Mesenteric fat pad (tissue), 1 donor: ENCODE measurements around the gene A1BG. TPM values are rescaled to one million over a fixed set of nuclear protein-coding genes. Genes with fewer than 3 reads are reported as not detected.
"Not testable (repeated sequence)": the region's sequence is repeated elsewhere in the genome, so short reads cannot be mapped to it uniquely, and the experiment has no call there.

Source experiments
- DNase-seq: peaks from one replicate; pipeline ENCODE4 v3.0.0-alpha.2; 2020; ENCODE audit warnings: low spot score
- total RNA-seq: library from RNA; stranded (reverse); fragmentation: NEBNext Ultra II Directional; extraction: Animal tissue kit (Norgen Biotek cat#: 25700); gene quantifications from one replicate; pipeline ENCODE4 v1.2.1, GENCODE V29; 2021
- donor health status: DM: yes; HTN: yes; CAD: no.

The A1BG gene
- total RNA-seq, 1 donor from 2014 or later, result 8.4 TPM

DNA sequence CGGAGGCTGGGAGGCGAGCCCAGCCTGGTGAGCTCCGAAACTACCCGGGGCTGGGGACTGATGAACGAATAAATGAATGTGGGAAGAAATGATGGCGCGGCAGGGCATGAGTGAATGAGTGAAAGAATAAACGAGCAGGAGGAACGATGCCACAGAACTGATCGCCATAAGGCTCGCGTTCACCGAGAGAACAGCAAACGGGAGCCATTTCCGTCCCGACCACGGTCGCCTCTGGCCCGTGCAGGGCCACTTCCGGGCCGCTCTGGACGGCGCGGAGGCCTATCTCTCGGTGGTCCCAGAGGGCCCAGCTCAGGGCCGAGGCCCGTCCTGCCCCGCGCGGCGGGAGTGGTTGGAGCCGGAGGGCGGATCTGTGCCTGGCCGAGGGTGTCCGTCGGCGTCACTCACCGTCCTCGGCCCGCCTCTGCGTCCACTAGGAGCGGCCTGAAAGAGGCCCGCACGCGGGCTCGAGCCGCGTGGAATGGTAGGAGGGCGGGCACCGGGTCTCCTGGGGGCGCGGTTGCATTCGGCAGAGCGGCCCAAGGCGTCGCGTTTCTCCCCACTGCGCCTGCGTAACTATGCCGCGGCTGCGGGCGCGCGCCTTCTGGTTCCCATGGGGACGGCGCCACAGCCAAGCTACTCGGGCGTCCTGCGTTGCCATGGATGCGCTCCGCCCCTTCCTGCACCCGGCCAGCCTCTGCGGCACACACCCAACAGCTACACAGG, 9.1 kb upstream of the A1BG start, which contains the start of gene ZNF497:
TSS of gene ZNF497 (minus strand) at position 480 of the 723 bp plus-strand sequence. CDS start 5,116 bp downstream, outside the sequence.
- peak; percentile 99 for DNase-seq

DNA sequence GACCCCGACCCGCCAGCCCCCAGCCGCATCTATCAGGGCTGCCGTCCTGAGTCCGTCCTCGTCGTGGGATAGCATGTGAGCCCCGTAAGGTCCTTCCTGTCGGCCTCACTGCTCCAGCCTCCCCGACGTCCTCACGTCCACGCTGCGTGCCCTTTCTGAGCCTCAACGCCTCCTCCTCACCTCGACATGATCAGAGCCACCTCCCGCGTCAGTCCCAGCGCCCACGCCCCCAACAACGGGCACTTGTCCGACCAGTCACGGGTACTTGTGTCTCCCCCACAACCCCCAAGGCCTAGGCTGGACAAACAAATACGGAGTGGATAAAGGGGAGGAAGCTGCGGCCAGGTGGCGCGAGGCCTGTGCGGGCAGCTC, 8.6 kb upstream of the A1BG start:
- peak; percentile 89 for DNase-seq

DNA sequence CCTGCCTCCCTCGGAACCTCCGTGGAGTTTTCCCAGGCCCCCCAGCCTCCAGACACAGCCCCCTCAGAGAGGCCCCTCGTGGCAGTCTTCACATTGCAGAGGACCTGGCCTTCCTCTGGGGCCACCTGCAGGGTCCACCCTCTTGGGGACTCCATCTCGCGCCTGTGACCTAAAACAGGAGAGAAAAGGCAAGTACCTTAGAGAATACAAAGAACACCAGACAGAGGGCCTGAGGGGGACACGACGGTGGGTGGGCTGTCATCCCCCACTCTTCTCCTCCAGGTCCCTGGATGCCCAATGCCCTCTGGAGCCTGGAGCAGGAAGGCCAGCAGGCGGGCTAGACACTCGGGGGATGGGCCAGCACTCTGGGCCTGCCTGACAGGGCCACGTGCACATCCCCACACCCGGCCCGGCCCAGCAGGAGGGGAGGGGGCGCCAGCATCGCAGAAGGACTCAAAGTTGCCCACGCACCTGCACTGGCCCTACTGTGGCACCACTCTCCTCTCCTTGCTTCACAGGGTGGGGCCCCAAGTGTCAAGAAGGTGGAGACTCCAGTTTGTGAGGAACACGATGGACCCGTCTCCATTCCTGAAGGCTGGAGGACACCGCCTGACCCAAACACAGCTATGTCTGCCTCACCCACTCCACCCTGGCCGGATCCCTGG, 4.3 kb upstream of the A1BG start:
- no peak for DNase-seq

DNA sequence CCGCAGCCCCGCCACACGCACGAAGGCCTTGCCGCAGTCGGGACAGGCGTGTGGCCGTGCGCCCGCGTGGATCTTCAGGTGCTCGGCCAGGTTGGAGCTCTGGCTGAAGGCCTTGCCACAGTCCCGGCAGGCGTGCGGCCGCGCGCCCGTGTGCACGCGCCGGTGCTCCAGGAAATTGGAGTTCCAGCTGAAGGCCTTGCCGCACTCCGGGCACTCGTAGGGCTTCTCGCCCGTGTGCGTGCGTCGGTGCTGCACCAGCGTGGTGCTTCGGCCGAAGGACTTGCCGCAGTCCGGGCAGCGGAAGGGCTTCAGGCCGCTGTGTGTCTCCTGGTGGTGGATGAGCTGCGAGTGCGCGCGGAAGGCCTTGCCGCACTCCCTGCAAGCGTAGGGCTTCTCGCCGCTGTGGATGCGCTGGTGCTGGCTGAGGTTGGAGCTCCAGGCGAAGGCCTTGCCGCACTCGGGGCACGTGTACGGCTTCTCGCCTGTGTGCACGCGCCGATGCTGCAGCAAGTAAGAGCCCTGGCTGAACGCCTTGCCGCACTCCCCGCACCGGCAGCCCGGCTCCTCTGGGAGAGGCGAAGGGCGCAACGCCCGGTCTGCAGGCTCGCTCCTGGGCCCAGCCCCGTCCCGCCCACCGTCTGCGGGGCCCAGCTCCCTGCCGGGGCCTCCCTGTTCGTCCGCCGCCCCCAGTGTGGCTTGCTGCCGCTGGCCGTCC, 3.6 kb upstream of the A1BG start:
- no peak for DNase-seq

DNA sequence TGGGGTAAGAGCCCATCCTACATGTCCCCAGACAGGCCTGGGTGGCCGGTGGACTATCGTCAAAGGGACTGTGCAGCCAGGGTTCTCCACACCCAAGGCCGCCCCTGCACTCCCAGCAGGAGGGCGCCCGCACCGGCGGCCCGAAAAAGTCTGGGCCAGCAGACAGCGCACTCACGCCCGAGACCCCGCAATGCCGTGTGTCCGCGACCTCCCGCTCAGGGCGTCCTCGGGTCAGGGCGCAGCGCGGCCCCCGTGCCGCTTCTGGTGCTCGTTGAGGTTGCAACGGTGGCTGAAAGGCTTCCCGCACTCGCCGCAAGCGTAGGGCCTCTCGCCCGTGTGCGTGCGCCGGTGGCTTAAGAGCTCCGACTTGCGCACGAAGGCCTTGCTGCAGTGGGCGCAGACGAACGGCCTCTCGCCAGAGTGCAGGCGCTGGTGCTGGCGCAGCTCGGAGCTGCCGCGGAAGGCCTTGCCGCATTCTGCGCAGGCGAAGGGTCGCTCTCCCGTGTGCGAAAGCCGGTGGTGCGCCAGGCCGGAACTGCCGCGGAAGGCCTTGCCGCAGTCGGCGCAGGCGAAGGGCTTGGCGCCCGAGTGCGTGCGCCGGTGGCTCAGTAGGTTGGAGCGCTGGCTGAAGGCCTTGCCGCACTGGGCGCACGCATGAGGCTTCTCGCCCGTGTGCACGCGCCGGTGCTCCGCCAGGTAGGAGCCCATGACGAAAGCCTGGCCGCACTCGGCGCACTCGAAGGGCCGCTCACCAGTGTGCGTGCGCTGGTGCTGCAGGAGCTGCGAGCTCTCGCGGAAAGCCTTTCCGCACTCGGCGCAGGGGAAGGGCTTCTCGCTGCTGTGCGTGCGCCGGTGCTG, 2.8 kb upstream of the A1BG start:
- no peak for DNase-seq

DNA sequence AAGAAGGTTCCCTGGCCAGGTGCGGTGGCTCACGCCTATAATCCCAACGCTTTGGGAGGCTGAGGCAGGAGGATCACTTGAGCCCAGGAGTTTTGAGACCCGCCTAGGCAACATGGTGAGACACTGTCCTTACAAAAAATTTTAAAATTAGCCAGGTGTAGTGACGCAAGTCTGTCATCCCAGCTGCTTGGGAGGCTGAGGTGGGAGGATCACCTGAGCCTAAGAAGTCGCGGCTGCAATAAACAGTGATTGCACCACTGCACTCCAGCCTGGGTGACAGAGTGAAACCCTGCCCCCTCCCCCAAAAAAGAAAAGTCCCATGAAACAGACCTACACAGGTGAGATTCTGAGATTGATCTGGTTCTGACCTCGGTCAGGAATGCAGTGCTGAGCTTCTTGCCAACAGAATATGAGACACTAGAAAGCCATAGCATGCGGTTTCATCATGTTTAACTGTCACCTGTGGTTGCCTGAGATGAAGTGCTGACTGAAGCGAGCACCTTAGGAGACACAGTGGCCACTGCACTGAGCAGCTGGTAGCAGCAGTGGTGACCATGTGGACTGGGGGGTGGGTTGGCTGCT, 2.0 kb upstream of the A1BG start:
- DNase-seq, result no peak

DNA sequence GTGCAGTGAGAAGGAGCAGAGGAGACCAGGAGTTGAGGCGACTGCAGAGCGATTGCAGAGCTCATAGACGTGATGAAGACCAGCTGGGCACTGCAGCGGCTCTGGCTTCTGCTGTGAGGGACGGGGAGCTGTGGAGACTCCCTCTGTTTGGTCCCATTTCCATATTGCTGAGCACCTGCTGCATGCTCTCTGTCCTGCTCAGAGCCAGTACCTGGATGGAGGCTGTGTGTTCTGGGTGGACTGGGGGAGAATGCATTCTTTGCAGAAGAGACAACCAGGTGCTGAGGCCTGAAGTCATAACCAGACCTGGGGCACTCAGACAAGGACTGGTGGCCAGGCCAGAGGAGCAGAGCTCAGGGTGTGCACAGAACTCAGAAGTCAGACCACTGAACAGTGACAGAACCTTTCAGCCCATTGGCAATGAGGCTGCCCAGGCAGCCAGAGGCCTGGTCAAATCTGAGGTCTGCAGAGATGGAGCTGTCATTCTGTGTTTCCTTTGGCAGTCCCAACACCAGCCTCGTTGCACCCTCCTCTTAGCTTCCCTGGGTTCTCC, 1.3 kb upstream of the A1BG start:
- no peak for DNase-seq

DNA sequence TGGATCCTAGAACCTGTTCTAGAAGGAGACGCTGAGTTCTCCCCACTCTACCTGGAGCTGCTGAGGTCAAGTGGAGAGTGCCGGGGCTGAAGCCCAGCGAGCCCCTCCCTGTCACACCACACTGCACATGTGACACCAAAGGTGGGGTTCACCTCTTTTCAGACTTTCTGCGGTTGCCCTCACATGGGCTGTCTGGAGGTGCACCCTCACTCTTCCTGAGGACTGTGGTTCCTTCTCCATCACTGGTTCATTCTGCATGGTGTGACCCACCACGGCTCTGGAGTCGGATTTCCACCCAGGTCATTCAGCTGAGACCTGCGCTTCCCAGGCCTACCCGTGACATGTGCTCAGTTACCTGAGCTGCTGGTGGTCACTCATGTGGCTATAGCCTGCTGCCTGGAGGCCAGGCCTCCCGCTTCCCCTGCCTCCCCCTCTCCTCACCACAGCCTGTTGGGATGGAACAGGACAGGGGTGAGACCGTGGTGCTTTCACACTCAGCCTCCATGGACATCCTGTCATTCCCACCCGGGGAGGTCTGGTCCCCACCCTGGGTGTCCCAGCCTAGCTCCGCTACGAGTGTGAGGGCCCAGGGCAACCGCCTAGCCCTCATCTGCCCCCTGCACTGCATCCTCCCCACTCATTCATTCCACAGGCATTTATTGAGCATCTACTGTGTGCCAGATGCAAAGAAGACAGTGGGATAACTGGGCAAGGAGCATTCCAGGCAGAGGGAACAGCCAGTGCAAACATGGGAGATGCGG, 605 bp upstream of the A1BG start:
- no peak for DNase-seq

DNA sequence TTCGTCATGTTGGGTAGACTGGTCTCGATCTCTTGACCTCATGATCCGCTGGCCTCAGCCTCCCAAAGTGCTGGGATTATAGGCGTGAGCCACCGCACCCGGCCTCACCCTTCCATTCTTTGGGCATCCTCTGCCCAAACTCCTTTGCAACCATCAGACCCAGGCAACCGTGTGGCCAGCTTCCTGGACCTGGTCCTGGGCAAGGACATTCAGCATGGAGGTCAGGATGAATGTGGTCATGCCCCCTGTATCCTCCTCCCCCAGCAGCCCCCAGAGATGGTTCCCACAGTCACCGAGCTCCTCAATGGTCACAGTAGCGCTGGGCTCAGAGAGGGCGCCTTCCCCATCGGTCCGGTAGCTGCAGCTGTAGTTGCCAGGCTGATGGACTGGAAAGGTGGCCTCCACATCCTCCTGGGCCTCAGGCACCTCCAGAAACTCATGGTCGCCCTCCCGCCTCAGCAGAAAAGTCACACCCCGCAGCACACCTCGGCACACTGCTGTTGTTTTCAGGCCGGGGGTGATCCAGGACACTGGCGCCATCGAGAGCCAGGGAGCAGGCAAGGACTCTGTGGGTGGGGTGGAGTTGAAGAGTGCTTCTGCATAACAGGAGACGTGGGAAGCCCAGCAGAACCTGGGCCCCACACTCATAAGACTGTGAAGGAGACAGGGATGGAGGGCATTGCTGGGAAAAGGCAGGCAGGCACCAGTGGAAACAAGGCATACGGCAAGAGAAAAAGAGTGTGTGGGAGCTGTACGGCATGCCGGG, 1.1 kb downstream of the A1BG start:
- no peak for DNase-seq

DNA sequence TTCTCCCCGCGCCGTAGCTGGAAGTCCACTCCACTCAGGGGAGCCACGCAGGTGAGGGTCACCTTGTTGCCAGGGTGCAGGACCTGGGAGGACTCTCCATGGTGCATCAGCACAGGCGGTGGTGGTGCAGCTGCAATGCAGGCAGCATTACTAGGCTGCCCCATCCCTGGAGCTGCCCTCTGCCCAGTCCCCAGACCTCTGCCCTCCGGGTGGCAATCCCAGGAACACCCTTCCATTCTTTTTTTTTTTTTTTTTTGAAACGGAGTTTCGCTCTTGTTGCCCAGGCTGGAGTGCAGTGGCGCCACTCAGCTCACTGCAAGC, 1.8 kb downstream of the A1BG start:
- no peak for DNase-seq

DNA sequence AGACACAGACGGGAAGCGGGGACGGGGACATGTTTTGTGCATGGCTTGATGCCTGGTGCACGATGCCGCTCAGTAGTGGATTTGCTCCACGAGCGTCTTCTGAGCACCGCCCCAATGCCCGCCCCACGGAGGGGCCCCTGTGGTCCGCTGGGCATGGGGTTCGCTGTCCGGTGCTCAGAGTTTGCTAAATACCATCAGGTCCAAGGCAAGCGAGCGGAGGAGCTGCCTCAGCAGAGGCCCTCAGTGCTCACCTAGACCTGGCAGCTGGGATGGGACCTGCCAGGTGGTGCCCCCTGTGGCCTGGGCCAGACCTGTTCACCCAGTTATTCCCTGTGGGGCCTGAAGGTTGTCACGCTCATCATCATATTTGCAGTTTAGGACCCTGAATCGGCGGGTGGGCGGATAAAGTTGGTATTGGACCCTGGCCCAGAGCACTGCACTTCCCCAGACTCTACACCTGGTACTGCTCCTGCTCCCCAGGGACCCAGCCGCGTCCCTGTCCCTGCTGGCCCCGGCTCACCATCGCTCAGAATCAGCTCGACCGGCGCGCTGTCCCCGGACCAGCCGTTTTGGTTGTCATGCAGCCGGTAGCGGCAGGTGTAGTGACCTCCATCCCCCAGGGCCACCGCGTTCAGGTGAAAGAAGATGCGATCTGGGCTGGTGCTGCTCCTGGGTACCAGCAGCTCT, 2.3 kb downstream of the A1BG start:
- no peak for DNase-seq

DNA sequence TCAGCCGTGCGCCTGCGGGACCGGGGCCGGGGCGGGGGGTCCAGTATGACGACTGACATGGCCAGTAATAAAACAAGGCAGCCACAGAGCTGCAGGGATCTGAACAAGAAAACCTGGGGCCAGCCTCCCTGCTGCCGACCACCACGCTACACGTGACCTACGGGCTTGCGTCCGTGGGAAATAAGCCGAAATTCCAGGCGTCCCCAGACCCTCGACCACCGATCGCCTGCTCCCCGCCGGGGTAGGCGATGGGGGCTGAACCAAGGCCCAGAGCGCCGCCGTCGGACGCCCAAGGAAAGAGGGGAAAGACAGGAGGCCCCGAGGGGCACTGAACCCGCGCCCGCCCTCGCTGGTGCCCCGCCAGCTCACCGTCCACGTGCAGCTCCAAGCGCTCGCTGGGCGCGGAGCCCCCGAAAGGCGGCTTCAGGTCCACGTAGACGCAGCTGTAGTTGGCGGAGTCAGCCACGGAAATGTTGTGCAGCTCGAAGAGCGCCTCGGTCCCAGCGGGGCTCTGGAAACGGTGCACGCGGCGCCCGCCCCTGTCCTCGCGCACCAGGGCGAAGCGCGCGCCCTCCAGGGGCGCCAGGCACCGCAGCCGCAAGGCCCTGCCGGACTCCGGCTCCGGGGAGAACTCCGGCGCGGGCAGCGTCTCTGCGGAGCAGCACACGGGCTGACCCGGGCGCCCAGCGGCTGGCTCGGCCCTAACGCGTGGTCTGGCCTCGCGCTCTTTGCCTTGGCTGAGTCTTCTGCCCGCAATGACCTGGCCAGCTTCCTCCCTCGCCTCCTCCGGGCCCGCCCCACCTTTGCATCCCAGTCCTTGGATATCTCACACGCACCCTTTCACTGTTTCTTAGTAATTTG, 3.1 kb downstream of the A1BG start:
- no peak for DNase-seq

DNA sequence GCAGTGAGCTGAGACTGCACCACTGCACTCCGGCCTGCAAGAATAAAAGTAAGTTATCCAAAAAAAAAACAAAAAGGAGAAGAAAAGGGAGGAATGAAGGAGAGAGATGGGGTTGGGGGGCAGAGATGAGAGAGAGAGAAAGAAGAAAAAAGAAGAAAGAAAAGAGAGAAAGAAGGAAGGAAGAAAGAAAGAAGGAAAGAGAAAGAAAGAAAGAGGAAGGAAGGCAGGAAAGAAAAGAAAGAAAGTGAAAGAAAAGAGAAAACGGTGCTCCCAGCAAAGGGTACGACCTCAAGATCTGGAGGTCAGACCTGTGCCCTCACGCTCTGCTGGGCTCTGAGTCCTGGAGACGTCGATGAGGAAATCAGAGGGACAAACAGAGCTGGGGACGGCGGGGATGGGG, 3.7 kb downstream of the A1BG start:
- DNase-seq, result no peak

DNA sequence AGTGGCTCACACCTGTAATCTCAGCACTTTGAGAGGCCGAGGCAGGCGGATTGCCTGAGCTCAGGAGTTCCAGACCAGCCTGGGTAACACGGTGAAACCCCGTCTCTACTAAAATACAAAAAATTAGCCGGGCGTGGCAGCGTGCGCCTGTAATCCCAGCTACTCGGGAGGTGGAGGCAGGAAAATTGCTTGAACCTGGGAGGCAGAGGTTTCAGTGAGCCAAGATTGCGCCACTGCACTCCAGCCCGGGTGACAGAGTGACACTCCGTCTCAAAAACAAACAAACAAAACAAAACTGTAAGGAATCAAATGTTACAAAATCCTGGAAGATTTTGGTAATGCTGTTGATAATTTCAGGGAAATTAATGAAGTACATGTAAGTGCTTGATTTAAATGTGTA, 5.2 kb downstream of the A1BG start:
- not testable (repeated sequence) for DNase-seq

DNA sequence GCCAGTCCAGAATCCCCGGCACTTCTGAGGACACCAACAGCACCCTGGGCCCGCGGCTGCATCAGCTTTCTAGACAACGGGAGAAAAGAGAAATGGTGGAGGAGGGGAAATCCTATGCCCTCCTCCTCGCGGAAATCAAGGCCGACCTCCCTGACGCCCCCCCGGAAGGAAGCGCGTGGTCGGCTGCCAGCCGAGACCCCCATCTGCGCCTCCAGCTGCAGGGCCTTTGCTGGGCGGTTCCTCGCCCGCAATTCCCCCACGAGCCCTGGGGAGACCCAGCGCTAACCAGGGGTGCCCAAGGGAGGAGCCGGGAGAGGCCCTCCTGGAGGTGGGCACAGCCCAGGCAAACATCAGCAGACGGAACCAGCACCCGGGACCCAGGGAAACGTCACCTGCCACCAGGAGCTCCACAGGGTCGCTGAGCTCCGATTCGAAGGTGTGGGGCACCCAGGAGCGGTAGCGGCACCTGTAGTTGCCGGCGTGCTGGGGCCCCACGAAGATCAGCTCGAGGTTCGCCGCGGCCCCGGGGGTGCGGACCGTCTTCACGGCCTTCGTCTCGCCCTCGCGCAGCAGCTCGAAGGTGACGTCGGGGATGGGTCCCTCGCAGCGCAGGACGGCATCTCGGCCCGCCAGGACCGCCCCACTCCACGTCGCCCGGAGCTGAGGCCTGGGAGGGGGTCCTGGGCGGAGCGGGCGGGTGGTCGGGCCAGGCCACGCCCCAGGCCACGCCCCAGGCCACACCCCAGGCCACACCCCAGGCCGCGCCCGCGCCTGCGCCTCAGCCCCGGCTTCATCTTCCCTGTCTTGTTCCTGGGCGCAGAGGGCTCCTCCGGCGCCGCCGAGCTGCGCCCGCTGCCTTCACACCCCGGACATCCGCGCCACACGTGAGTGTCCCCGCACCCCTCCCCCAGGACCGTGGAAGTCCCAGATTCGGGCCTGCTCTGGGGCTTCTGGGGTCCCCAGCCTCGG, 6.0 kb downstream of the A1BG start:
- DNase-seq, result no peak

DNA sequence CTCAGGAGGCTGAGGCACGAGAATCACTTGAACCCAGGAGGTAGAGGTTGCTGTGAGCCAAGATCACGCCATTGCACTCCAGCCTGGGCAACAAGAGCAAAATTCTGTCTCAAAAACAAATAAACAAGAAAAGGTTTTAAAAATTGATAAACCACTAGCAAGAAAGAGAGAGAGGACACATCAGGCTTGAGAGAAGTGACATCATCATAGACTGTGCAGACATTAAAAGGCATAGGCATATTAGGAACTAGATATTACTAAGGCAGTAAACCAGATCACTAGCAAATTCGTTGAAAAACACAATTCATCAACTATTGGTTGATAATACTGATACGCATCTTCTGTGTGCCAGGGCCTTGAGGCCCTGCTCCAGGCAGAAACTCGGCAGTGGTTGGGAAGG, 7.7 kb downstream of the A1BG start:
- no peak for DNase-seq
